ENCODE data around the gene SETD1B.
"Not testable (repeated sequence)": the region's sequence is repeated elsewhere in the genome, so short reads cannot be mapped to it uniquely, and the experiment has no call there.

SETD1B gene

GRCh38 chr12:121803861-121804416 is at the start of gene SETD1B:
SETD1B (plus strand) TSS chr12:121804009; CDS start chr12:121804738, 729 bp downstream.
- peak; percentile 72 for DNase-seq (ENCODE audit: low read depth)

GRCh38 chr12:121754836-121755235 is 49.0 kb upstream of the SETD1B start:
- no peak for DNase-seq (ENCODE audit: low read depth)

GRCh38 chr12:121755591-121755990 is 48.2 kb upstream of the SETD1B start:
- DNase-seq (ENCODE audit: low read depth) = no peak

- DNase-seq (ENCODE audit: low read depth) = not testable (repeated sequence)
Measured at GRCh38 chr12:121758536-121758935, 45.3 kb upstream of the SETD1B start.

- no peak for DNase-seq (ENCODE audit: low read depth)
Measured at GRCh38 chr12:121762269-121762668, 41.5 kb upstream of the SETD1B start.

- DNase-seq (ENCODE audit: low read depth) = no peak
Measured at GRCh38 chr12:121764808-121765207, 39.0 kb upstream of the SETD1B start.

- DNase-seq (ENCODE audit: low read depth) = peak; percentile 96
Measured at GRCh38 chr12:121765573-121765972, 38.2 kb upstream of the SETD1B start.

GRCh38 chr12:121766290-121767039 is 37.3 kb upstream of the SETD1B start:
- DNase-seq (ENCODE audit: low read depth) = no peak

- no peak for DNase-seq (ENCODE audit: low read depth)
Measured at GRCh38 chr12:121767525-121768016, 36.2 kb upstream of the SETD1B start.

- no peak for DNase-seq (ENCODE audit: low read depth)
Measured at GRCh38 chr12:121769297-121769830, 34.4 kb upstream of the SETD1B start.

- no peak for DNase-seq (ENCODE audit: low read depth)
Measured at GRCh38 chr12:121769831-121770301, 33.9 kb upstream of the SETD1B start.

GRCh38 chr12:121770388-121770787 is 33.4 kb upstream of the SETD1B start:
- no peak for DNase-seq (ENCODE audit: low read depth)

GRCh38 chr12:121770813-121771625 is 32.8 kb upstream of the SETD1B start:
- DNase-seq (ENCODE audit: low read depth) = no peak

- DNase-seq (ENCODE audit: low read depth) = peak; percentile 77
Measured at GRCh38 chr12:121773011-121773777, 30.6 kb upstream of the SETD1B start.

GRCh38 chr12:121774968-121775474 is 28.8 kb upstream of the SETD1B start:
- DNase-seq (ENCODE audit: low read depth) = no peak

- no peak for DNase-seq (ENCODE audit: low read depth)
Measured at GRCh38 chr12:121775501-121775900, 28.3 kb upstream of the SETD1B start.

GRCh38 chr12:121776190-121777098 is 27.4 kb upstream of the SETD1B start:
- DNase-seq (ENCODE audit: low read depth) = peak; percentile 78

- no peak for DNase-seq (ENCODE audit: low read depth)
Measured at GRCh38 chr12:121778567-121779421, 25.0 kb upstream of the SETD1B start.

- DNase-seq (ENCODE audit: low read depth) = no peak
Measured at GRCh38 chr12:121779422-121779895, 24.4 kb upstream of the SETD1B start.
